HG02981 (cell line): ENCODE measurements around the gene EDN2.

ENCODE experiments used
- ATAC-seq: cut with Tn5 transposase; IDR thresholded peaks from one replicate; pipeline ENCODE4 v1.9.1; 2021; ENCODE audit warnings: mild to moderate bottlenecking, moderate library complexity; ENCODE audit not compliant: unreplicated experiment

The EDN2 gene

GRCh38 chr1:41500378-41500777 lies 15.9 kb upstream of the EDN2 start:
- no peak for ATAC-seq

- no peak for ATAC-seq
Measured at GRCh38 chr1:41499591-41499990, 15.1 kb upstream of the EDN2 start.

GRCh38 chr1:41498804-41499203 lies 14.3 kb upstream of the EDN2 start:
- ATAC-seq = no peak

GRCh38 chr1:41498391-41498790 lies 13.9 kb upstream of the EDN2 start:
- ATAC-seq = no peak

GRCh38 chr1:41497461-41498030 lies 13.1 kb upstream of the EDN2 start:
- ATAC-seq = no peak

GRCh38 chr1:41497056-41497440 lies 12.6 kb upstream of the EDN2 start:
- ATAC-seq = no peak

- no peak for ATAC-seq
Measured at GRCh38 chr1:41496080-41497055, 11.9 kb upstream of the EDN2 start.

GRCh38 chr1:41495210-41495948 lies 10.9 kb upstream of the EDN2 start:
- ATAC-seq = no peak

GRCh38 chr1:41494351-41495209 lies 10.1 kb upstream of the EDN2 start:
- ATAC-seq = no peak

- ATAC-seq = no peak
Measured at GRCh38 chr1:41493626-41494350, 9.3 kb upstream of the EDN2 start.

GRCh38 chr1:41493117-41493536 lies 8.6 kb upstream of the EDN2 start:
- ATAC-seq = no peak

GRCh38 chr1:41492341-41492848 lies 7.9 kb upstream of the EDN2 start:
- no peak for ATAC-seq

- no peak for ATAC-seq
Measured at GRCh38 chr1:41490911-41491310, 6.4 kb upstream of the EDN2 start.

GRCh38 chr1:41489561-41489960 lies 5.1 kb upstream of the EDN2 start:
- no peak for ATAC-seq

GRCh38 chr1:41488040-41488951 lies 3.8 kb upstream of the EDN2 start:
- no peak for ATAC-seq

GRCh38 chr1:41487126-41488039 lies 2.9 kb upstream of the EDN2 start:
- ATAC-seq = no peak

GRCh38 chr1:41486371-41487125 lies 2.1 kb upstream of the EDN2 start:
- no peak for ATAC-seq
